Measurements from ENCODE around the gene PKDREJ. TPM values are rescaled to one million over a fixed set of nuclear protein-coding genes. Genes with fewer than 3 reads are reported as not detected.

PKDREJ gene
- total and polyA plus RNA-seq, 8 donors = 0.05 to 0.76 (median 0.62) TPM; not detected in 1

DNA sequence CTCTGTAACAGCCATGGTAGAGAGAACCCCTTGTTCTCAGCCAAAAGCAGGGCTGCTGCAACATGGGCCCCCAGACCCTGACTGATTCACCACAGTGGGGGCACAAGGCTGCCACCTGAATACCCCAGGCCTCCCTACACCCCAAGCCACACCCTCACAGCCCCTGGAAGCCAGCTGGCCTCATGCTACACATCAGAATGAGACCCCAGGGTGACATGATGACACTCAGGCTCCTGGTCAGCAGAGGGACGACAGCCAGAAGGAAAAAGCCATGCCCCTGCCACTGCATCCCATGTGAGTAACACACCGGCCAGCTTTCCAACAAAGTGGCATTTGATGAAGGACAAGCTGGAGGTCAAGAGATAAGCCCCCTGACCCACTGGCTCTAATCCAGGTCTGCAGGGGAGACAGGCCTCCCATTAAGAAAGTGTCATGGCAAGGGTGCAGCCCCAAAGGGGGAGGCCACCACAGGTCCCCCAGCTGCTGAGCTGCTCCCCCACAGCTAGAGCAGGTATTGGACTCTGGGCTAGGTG lies 15.6 kb downstream of the PKDREJ start:
- no peak overlapping the region for H3K27ac ChIP-seq
- no peaks in the 10 kb centered on the region for H3K27me3 ChIP-seq
- H3K4me1 ChIP-seq = peaks cover 6 to 19% of the 10 kb centered on the region in 2 donors
- TF ChIP-seq, protein P1, sequence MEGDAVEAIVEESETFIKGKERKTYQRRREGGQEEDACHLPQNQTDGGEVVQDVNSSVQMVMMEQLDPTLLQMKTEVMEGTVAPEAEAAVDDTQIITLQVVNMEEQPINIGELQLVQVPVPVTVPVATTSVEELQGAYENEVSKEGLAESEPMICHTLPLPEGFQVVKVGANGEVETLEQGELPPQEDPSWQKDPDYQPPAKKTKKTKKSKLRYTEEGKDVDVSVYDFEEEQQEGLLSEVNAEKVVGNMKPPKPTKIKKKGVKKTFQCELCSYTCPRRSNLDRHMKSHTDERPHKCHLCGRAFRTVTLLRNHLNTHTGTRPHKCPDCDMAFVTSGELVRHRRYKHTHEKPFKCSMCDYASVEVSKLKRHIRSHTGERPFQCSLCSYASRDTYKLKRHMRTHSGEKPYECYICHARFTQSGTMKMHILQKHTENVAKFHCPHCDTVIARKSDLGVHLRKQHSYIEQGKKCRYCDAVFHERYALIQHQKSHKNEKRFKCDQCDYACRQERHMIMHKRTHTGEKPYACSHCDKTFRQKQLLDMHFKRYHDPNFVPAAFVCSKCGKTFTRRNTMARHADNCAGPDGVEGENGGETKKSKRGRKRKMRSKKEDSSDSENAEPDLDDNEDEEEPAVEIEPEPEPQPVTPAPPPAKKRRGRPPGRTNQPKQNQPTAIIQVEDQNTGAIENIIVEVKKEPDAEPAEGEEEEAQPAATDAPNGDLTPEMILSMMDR (IDR thresholded peaks at IDR 0.05) = no peak
- peaks cover 0 to 23% of the 10 kb centered on the region in 2 donors for H3K36me3 ChIP-seq
- no peak overlapping the region for H3K4me3 ChIP-seq
- H3K9me3 ChIP-seq = no peaks in the 10 kb centered on the region
- DNase-seq = no peak
- ATAC-seq = no peak
- intact Hi-C loops (cut with DNase I) = no loop called here

DNA sequence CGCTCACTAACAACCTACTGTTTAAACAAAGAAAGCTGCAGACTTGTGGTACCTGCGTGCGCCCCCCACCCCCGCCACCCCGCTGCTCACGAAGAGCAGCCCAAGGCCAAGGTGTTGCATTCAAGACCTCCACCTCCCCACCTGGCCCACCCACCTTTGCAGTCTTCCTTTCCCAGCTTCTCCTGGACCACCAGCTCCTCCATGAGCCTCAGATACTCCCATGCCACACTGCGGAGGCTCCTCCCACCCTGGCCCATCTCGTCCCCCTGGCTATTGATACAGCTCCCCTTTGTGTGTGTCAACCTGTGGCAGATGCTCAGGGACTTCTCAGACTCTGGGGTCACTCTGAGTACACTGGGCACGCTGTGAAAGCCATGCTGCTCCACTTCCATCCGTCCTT lies 17.0 kb downstream of the PKDREJ start:
- no peaks in the 10 kb centered on the region for H3K9me3 ChIP-seq
- H3K36me3 ChIP-seq = peaks cover 0 to 23% of the 10 kb centered on the region in 2 donors
- no peak overlapping the region for H3K4me3 ChIP-seq
- H3K4me1 ChIP-seq = peaks cover 6 to 15% of the 10 kb centered on the region in 2 donors
- TF ChIP-seq, protein P1 (IDR thresholded peaks at IDR 0.05) = no peak
- no peak for ATAC-seq
- H3K27ac ChIP-seq = peak overlapping the region in 1 of 2 donors; percentile 10
- intact Hi-C loops (cut with DNase I) = no loop called here
- DNase-seq = no peak
- no peaks in the 10 kb centered on the region for H3K27me3 ChIP-seq

DNA sequence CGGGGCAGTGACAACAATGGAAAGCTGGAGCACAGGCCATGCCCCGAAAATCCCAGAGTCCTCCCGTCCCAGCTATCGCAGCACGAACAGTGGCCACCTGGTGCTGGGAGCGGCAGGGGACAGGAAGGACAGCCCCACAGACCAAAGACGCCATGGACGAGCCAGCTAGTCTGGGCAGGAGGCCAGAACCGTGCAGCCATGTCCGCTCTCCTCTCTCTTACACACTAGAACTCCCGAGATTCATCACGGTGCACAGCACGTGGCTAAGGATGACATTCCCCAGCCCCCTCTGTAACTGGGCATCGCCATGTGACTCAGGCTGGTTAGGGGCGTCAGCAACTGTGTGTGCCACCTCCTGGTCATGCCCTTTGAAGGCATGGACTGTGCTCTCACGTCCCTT lies 17.6 kb downstream of the PKDREJ start:
- Histone ChIP-seq H3K27me3 (no peaks in the 10 kb centered on the region), H3K27ac (peak overlapping the region; percentile 10 to 16), H3K4me3 (no peak overlapping the region), H3K36me3 (peaks cover 0 to 23% of the 10 kb centered on the region in 2 donors), H3K9me3 (no peaks in the 10 kb centered on the region), H3K4me1 (peaks cover 6 to 15% of the 10 kb centered on the region in 2 donors)
- ATAC-seq (no peak), DNase-seq (peak in 1 of 4 donors; percentile 51)
- TF ChIP-seq, protein P1 (IDR thresholded peaks at IDR 0.05) = no peak
- intact Hi-C loops (cut with DNase I) = no loop called here

DNA sequence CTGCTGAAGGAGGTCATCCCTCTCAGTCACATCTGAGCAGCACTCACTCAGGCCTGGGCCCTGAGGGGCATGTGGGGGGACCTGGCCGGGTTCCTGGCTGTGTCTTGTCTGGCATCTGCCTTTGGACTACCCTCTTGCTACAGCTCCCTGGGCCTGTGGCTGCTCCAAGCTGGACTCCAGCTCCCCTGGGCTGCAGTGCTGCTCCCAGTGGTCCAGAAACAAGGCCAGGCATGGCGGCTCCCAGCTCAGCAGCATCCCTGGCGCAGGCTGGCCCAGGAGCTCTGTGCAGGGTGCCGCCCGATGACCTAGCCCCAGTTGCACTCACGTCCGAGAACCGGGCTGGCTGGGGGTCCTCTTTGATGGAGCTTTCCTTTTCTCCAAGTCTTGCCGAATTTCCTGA lies 18.4 kb downstream of the PKDREJ start:
- no peak overlapping the region for H3K27ac ChIP-seq
- ATAC-seq (no peak), DNase-seq (no peak)
- peaks cover 6 to 20% of the 10 kb centered on the region in 2 donors for H3K4me1 ChIP-seq
- no peaks in the 10 kb centered on the region for H3K9me3 ChIP-seq
- intact Hi-C loops (cut with DNase I) = no loop called here
- H3K36me3 ChIP-seq = peaks cover 0 to 23% of the 10 kb centered on the region in 2 donors
- H3K4me3 ChIP-seq = no peak overlapping the region
- no peaks in the 10 kb centered on the region for H3K27me3 ChIP-seq
- TF ChIP-seq, protein P1 (IDR thresholded peaks at IDR 0.05) = no peak

DNA sequence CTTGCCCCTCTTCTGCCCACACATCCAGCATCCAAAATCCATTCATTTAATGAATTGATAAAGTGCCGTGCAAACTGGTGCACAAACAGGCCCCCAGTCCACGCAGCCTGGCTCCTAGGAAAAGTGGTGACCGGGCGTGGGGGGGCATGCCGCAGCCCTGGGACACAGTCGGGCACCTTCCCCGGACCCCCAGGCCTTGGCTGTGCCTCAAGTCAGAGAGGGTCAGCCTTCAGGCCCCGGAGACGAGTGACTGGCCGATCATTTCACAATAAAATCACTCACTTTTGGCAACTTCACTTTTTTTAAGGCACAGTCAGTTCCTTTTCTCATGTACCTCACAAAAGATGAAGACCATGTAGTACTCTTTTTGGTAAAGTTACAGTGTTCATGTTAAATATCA lies 21.1 kb downstream of the PKDREJ start:
- ATAC-seq (no peak), DNase-seq (no peak)
- no peak overlapping the region for H3K4me3 ChIP-seq
- peaks cover 0 to 40% of the 10 kb centered on the region in 2 donors for H3K36me3 ChIP-seq
- no peaks in the 10 kb centered on the region for H3K9me3 ChIP-seq
- intact Hi-C loops (cut with DNase I) = no loop called here
- TF ChIP-seq, protein P1 (IDR thresholded peaks at IDR 0.05) = no peak
- H3K27me3 ChIP-seq = no peaks in the 10 kb centered on the region
- H3K4me1 ChIP-seq = peaks cover 0 to 11% of the 10 kb centered on the region in 2 donors
- H3K27ac ChIP-seq = no peak overlapping the region

Measured in left lung (tissue), 10 donors.